ENCODE data around the gene ADGRF1. TPM values are rescaled to one million over a fixed set of nuclear protein-coding genes. Genes with fewer than 3 reads are reported as not detected.
"Not testable (repeated sequence)": the region's sequence is repeated elsewhere in the genome, so short reads cannot be mapped to it uniquely, and the experiment has no call there.

Gene ADGRF1
- total RNA-seq, result not detected
- long read RNA-seq, result 0 reads

- intact Hi-C loops (cut with DNase I), result no loop called here
- no peak for DNase-seq
- ATAC-seq (ENCODE audit: poor library complexity), result no peak
Observed at GRCh38 chr6:47042275-47042791, at the start of gene ADGRF1. ADGRF1 (minus strand) TSS chr6:47042332; CDS start chr6:47029061, 13,271 bp downstream.

- ATAC-seq (ENCODE audit: poor library complexity) (no peak), DNase-seq (no peak)
- intact Hi-C loops (cut with DNase I), result no loop called here
Observed at GRCh38 chr6:47090881-47091280, 48.7 kb upstream of the ADGRF1 start.

GRCh38 chr6:47089473-47089872, 47.3 kb upstream of the ADGRF1 start:
- intact Hi-C loops (cut with DNase I); ATAC-seq (ENCODE audit: poor library complexity); DNase-seq: not testable (repeated sequence)

- intact Hi-C loops (cut with DNase I), result no loop called here
- DNase-seq (no peak), ATAC-seq (ENCODE audit: poor library complexity) (no peak)
Observed at GRCh38 chr6:47086051-47086770, 44.1 kb upstream of the ADGRF1 start.

GRCh38 chr6:47084610-47085009, 42.5 kb upstream of the ADGRF1 start:
- intact Hi-C loops (cut with DNase I), result no loop called here
- DNase-seq, result no peak
- ATAC-seq (ENCODE audit: poor library complexity), result peak; percentile 44

- peak; percentile 95 for DNase-seq
- intact Hi-C loops (cut with DNase I), result no loop called here
- ATAC-seq (ENCODE audit: poor library complexity), result peak; percentile 97
Observed at GRCh38 chr6:47083586-47084047, 41.5 kb upstream of the ADGRF1 start.

GRCh38 chr6:47080083-47080596, 38.0 kb upstream of the ADGRF1 start:
- ATAC-seq (ENCODE audit: poor library complexity), result no peak
- intact Hi-C loops (cut with DNase I), result no loop called here

GRCh38 chr6:47079638-47080037, 37.5 kb upstream of the ADGRF1 start:
- DNase-seq, result no peak
- intact Hi-C loops (cut with DNase I), result no loop called here
- no peak for ATAC-seq (ENCODE audit: poor library complexity)

More at GRCh38 chr6:47080083-47080596, 38.0 kb upstream of the ADGRF1 start:
- DNase-seq, result no peak

- intact Hi-C loops (cut with DNase I), result no loop called here
- no peak for ATAC-seq (ENCODE audit: poor library complexity)
- DNase-seq, result no peak
Observed at GRCh38 chr6:47078991-47079390, 36.9 kb upstream of the ADGRF1 start.

GRCh38 chr6:47076422-47077344, 34.6 kb upstream of the ADGRF1 start:
- ATAC-seq (ENCODE audit: poor library complexity), result peak; percentile 41
- intact Hi-C loops (cut with DNase I), result no loop called here

GRCh38 chr6:47075741-47076421, 33.7 kb upstream of the ADGRF1 start:
- DNase-seq, result no peak
- peak; percentile 71 for ATAC-seq (ENCODE audit: poor library complexity)
- intact Hi-C loops (cut with DNase I), result no loop called here

More at GRCh38 chr6:47076422-47077344, 34.6 kb upstream of the ADGRF1 start:
- no peak for DNase-seq

- intact Hi-C loops (cut with DNase I), result no loop called here
- DNase-seq, result no peak
- ATAC-seq (ENCODE audit: poor library complexity), result peak; percentile 56
Observed at GRCh38 chr6:47075168-47075567, 33.0 kb upstream of the ADGRF1 start.

GRCh38 chr6:47073125-47074110, 31.3 kb upstream of the ADGRF1 start:
- intact Hi-C loops (cut with DNase I), result no loop called here
- ATAC-seq (ENCODE audit: poor library complexity) (no peak), DNase-seq (no peak)

- intact Hi-C loops (cut with DNase I), result no loop called here
- DNase-seq (no peak), ATAC-seq (ENCODE audit: poor library complexity) (no peak)
Observed at GRCh38 chr6:47072667-47073066, 30.5 kb upstream of the ADGRF1 start.

GRCh38 chr6:47071681-47072080, 29.5 kb upstream of the ADGRF1 start:
- no peak for ATAC-seq (ENCODE audit: poor library complexity)
- DNase-seq, result no peak

GRCh38 chr6:47070461-47070860, 28.3 kb upstream of the ADGRF1 start:
- ATAC-seq (ENCODE audit: poor library complexity), result no peak
- intact Hi-C loops (cut with DNase I), result no loop called here

More at GRCh38 chr6:47071681-47072080, 29.5 kb upstream of the ADGRF1 start:
- intact Hi-C loops (cut with DNase I), result no loop called here

GRCh38 chr6:47069156-47069555, 27.0 kb upstream of the ADGRF1 start:
- ATAC-seq (ENCODE audit: poor library complexity) (no peak), DNase-seq (no peak)
- intact Hi-C loops (cut with DNase I), result no loop called here

More at GRCh38 chr6:47070461-47070860, 28.3 kb upstream of the ADGRF1 start:
- no peak for DNase-seq
